Measurements from ENCODE around the gene CDH18.

Gene CDH18

DNA sequence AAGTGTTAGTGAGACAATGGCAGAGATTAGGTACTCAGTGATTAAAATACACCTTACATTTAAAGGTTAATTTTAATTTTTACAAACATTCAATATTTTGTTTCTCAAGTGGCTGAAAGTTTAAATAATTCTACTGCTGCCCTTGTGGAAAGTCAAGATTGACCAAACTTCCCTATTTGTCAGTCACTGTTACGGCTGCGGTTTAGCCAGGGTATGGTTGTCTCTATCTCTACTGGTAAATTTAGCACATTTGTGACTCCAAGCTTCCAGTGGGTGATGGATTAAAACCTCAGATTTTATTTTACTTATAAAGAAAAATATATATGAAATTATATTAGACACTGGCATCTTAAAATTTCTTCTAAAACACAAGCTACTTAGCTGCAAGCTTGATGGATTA is 368.4 kb downstream of the CDH18 start:
- TF ChIP-seq, protein P1, sequence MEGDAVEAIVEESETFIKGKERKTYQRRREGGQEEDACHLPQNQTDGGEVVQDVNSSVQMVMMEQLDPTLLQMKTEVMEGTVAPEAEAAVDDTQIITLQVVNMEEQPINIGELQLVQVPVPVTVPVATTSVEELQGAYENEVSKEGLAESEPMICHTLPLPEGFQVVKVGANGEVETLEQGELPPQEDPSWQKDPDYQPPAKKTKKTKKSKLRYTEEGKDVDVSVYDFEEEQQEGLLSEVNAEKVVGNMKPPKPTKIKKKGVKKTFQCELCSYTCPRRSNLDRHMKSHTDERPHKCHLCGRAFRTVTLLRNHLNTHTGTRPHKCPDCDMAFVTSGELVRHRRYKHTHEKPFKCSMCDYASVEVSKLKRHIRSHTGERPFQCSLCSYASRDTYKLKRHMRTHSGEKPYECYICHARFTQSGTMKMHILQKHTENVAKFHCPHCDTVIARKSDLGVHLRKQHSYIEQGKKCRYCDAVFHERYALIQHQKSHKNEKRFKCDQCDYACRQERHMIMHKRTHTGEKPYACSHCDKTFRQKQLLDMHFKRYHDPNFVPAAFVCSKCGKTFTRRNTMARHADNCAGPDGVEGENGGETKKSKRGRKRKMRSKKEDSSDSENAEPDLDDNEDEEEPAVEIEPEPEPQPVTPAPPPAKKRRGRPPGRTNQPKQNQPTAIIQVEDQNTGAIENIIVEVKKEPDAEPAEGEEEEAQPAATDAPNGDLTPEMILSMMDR (IDR thresholded peaks at IDR 0.05), result no peak
- Histone ChIP-seq H3K27ac (no peak overlapping the region), H3K4me3 (no peak overlapping the region)
- no peak for DNase-seq (ENCODE audit: low spot score)

DNA sequence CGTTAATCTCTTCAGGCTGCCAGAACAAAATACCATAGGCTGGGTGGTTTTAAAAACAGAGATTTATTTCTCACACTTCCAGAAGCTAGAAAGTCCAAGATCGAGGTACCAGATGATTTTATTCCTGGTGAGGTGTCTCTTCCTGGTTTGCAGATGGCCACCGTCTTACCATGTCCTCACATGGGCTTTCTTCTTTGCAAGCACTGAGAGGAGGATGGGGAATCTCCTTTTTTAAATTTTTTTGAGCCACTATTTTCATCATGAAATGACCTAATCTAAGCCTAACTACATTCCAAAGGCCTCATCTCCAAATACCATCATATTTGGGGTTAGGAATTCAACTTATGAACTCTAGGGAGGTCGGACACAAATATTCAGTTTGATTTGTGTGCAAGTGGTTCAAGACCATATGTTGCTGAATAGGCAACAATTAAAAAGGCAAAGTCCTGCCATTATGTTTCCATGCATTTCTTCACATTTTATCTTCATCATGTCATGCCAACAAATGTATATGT is 371.2 kb downstream of the CDH18 start:
- no peak for DNase-seq (ENCODE audit: low spot score)
- Histone ChIP-seq H3K27ac (no peak overlapping the region), H3K4me3 (no peak overlapping the region)
- TF ChIP-seq, protein P1 (IDR thresholded peaks at IDR 0.05), result no peak

DNA sequence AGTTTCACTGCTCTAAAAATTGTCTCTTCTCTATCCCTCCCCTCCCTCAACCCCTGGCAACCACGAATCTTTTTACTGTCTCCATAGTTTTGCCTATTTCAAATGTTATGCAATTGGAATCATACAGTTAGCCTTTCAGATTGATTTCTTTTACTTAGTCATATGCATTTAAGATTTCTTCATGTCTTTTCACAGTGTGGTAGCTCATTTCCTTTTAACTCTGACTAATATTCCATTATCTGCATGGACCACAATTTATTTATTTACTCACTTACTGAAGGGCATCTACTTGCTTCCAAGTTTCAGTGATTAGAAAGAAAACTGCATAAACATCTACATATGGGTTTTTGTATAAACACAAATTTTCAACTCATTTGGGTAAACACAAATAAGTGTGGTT is 372.3 kb downstream of the CDH18 start:
- H3K27ac ChIP-seq, result no peak overlapping the region
- TF ChIP-seq, protein P1 (IDR thresholded peaks at IDR 0.05), result no peak
- H3K4me3 ChIP-seq, result no peak overlapping the region
- no peak for DNase-seq (ENCODE audit: low spot score)

DNA sequence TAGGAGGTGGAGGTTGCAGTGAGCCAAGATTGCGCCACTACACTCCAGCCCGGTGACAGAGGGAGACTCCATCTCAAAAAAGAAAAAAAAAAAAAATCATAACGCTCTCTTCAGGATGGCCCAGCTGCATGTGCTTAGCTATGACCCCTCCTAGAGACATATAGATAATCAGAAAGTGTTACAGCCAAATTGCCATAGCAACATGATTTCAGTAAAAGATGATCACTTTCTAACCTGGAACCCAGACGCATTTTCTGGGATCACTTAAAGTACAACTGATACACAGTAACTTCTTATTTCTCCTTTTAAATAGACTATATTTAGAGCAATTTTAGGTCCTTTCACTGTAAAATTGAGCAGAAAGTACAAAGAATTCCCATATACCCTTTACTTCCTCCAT is 372.9 kb downstream of the CDH18 start:
- DNase-seq (ENCODE audit: low spot score), result no peak
- TF ChIP-seq, protein P1 (IDR thresholded peaks at IDR 0.05), result no peak
- H3K4me3 ChIP-seq, result no peak overlapping the region

DNA sequence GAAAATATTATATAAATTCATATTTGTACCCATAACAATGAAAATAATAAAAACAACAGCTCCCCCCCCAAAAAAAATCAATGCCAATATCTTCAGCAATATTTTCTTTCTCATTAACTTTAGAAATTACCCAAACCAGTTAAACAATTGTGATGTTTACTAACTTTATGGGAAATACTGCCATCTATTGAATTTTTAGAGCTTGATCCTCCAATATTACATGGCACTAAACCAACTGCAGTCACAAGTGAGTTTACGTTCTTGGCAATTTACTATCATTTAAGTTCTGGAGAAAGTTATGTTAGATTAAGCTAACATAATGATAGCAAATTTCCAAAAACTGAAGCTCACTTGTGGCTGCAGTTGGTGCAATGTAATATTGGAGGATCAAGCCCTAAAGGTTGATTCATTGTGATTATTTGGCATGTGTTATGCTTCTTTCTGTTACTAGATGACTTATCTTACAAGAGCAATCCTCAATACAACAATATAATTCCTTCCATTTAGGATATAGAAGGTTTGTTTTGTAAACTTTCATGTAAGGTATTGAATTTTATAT is 379.5 kb downstream of the CDH18 start:
- no peak for DNase-seq (ENCODE audit: low spot score)
- TF ChIP-seq, protein P1 (IDR thresholded peaks at IDR 0.05), result no peak
- no peak overlapping the region for H3K27ac ChIP-seq
- no peak overlapping the region for H3K4me3 ChIP-seq

More for the DNA sequence above, 372.9 kb downstream of the CDH18 start:
- H3K27ac ChIP-seq, result no peak overlapping the region

DNA sequence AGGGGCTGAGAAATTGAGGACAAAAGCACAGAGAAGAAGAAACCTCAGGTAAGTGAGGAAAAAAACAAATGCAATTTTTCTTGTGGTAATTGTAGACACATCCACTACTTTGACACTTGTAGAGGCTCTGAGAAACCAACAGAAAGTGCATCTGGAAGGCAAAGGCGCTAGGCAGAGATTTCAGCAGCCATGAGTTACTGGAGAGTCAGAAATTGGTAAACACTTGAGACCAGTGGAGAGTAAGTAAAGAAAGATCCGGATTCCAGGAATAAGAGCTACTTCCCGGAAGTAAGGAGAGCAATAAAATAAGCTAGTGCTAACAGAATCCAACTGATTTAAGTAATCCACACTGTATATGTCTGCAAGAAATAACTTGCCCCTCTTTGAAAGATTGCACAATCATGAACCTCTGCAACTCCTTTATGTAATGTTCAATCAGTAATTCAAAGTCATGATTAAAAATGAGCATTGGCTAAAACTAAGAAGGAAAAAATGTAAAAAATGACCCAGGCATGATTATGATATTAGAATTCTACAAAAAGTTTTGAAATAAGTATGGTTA is 382.1 kb downstream of the CDH18 start:
- no peak for DNase-seq (ENCODE audit: low spot score)
- Histone ChIP-seq H3K27ac (no peak overlapping the region), H3K4me3 (no peak overlapping the region)
- TF ChIP-seq, protein P1 (IDR thresholded peaks at IDR 0.05), result no peak

DNA sequence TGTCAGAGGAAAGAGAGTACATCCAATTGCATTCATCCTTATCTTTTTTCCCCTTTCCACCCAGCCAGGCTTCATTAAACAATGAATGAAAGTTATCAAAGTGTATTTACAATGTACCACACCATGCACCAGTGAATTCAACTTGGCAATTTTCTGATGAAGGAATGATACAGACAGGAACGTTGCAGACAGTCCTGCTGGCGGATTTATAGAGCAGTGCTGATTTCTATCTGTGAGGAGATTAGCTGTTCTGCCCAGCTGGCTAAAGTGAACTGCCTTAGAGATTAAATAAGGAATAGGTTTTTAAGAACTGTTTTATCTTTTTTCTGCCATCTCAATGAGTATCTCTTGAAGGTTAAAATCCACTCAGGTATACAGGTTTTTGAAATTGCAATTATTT is 403.9 kb downstream of the CDH18 start:
- TF ChIP-seq, protein P1 (IDR thresholded peaks at IDR 0.05), result no peak
- Histone ChIP-seq H3K4me3 (no peak overlapping the region), H3K27ac (no peak overlapping the region)
- DNase-seq (ENCODE audit: low spot score), result no peak

Data from coronary artery (tissue), 2 donors.